ENCODE results near the gene EIF5B. TPM values are rescaled to one million over a fixed set of nuclear protein-coding genes. Genes with fewer than 3 reads are reported as not detected.
"Not testable (repeated sequence)": the region's sequence is repeated elsewhere in the genome, so short reads cannot be mapped to it uniquely, and the experiment has no call there.

EIF5B gene
- total RNA-seq, 1 donor: 27.1 TPM

DNA sequence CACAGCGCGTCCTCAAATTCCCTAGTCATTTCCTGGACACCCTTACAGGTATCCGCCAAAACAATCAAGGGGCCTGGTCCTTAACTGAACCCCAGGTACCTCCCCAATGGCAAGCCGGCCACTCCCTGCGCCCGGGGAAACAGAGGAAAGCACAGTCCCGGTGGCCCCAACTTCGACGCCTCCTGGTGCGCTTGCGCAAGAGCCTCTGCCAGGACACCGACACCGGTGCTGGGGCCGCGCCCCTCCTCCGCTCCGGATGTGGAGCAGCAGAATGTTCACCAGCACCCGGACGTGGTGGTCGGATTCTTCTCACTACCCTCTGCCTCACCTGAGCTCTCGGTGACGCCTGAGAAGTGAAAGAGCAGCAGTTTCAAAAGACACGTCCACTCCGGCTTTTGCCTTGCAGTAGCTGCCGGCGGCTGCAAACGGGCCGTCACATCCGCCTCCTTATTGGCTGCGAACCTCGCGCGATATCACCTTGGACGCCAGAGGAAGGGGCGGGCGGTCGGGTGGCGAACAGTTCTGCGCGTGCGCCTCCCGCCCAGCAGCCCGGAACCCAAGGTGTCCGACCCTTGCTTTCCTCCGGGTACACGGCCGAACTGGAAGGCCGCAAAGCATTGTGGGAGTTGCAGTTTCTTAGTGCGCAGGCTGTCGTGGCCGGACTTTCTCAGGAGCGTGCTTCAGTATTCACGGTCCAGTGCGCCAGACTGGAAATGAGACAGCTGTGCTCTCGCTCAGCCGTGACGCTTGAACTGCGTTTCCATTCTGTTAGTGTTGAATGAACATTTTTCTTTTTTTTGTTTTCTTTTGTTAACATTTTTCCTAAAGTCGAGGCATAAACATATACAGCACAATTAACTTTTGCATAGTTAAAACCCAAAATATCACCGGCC, 1.0 kb upstream of the EIF5B start, which contains the start of gene TXNDC9:
TXNDC9 (minus strand) TSS at position 423 of the 893 bp plus-strand sequence. CDS start 3,123 bp downstream, outside the sequence.
- DNase-seq (ENCODE audit: low read depth): peak; percentile 100
- no peak for TF ChIP-seq CTCF (IDR thresholded peaks at IDR 0.05; ENCODE audit: insufficient read depth, low read length)
- peak within 1 kb of the TSS; percentile 93 for H3K4me3 ChIP-seq (ENCODE audit: low read depth, low read length)

- DNase-seq (ENCODE audit: low read depth): no peak
- no peak for TF ChIP-seq CTCF (IDR thresholded peaks at IDR 0.05; ENCODE audit: insufficient read depth, low read length)
- H3K4me3 ChIP-seq (ENCODE audit: low read depth, low read length): peak overlapping the region; percentile 93
Observed at GRCh38 chr2:99336804-99337112, 431 bp upstream of the EIF5B start.

- peak; percentile 15 for DNase-seq (ENCODE audit: low read depth)
- H3K4me3 ChIP-seq (ENCODE audit: low read depth, low read length): peak overlapping the region; percentile 93
- no peak for TF ChIP-seq CTCF (IDR thresholded peaks at IDR 0.05; ENCODE audit: insufficient read depth, low read length)
Observed at GRCh38 chr2:99338029-99338585, 918 bp downstream of the EIF5B start.

DNA sequence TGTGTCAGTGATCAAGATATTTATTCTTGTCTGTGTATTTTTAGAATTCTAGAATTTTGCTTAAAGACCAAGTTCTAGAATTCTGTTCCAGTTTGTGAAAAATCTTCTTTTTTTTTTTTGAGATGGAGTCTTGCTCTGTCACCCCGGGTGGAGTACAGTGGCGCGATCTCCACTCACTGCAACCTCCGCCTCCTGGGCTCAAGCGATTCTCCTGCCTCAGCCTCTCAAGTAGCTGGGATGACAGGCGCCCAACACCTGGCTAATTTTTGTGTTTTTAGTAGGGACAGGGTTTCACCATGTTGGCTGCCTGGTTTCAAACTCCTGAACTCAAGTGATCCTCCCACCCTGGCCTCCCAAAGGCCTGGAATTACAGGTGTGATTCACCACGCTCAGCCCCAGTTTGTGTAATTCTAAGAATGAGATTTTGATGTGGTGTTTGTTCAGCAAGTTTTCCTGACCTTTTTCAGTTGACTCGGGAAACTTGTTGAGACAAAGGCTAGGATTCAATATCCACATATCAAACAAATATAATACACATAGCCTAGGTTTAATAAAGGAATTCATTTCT, 3.6 kb downstream of the EIF5B start:
- no peak overlapping the region for H3K4me3 ChIP-seq (ENCODE audit: low read depth, low read length)
- TF ChIP-seq CTCF (IDR thresholded peaks at IDR 0.05; ENCODE audit: insufficient read depth, low read length): no peak
- DNase-seq (ENCODE audit: low read depth): no peak

DNA sequence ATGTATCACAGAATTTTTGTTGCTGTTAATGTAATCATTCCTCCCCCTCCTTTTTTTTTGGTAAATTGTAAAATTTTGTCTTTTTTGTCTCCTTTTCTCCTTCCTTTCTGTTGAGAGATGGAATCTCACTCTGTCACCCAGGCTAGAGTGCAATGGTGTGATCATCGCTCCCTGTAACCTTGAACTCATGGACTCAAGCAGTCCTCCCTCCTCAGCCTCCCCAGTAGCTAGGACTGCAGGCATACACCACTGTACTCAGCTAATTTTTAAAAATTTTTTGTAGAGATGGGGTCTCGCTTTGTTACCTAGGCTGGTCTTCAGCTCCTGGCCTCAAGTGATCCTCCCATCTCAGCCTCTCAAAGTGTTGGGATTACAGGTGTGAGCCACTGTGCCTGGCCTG, 5.3 kb downstream of the EIF5B start:
- no peak overlapping the region for H3K4me3 ChIP-seq (ENCODE audit: low read depth, low read length)
- no peak for DNase-seq (ENCODE audit: low read depth)
- no peak for TF ChIP-seq CTCF (IDR thresholded peaks at IDR 0.05; ENCODE audit: insufficient read depth, low read length)

DNA sequence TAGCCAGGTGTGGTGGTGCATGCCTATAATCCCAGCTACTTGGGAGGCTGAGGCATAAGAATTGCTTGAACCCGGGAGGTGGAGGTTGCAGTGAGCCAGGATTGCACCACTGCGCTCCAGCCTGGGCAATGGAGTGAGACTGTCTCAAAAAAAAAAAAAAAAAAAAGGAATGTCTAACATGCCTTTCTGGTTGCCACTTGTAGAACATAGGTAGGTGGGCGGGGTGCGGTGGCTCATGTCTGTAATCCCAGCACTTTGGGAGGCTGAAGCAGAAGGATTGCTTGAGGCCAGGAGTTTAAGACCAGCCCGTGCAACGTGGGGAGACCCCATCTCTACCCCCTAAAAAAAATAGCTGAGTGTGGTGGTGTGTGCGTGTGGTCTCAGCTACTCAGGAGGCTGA, 8.3 kb downstream of the EIF5B start:
- H3K4me3 ChIP-seq (ENCODE audit: low read depth, low read length); DNase-seq (ENCODE audit: low read depth): not testable (repeated sequence)

DNA sequence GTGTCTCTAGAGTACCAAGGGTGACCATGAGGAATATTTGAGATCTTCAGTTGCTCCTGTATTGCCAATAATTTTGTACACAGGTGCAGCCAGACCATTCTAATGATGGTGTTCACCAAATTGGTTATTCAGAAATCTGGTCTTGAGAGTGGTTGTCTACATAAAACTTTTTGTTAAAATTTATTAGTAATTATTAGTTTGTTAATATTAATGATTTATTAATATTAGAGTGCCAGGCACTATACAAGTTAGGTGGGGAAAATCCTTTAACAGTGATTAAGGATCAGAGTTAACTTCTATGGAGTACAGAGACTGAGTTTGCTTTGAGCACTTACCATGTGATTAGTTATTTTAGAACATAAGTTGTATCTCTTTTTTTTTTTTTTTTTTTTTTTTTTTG, 9.0 kb downstream of the EIF5B start:
- H3K4me3 ChIP-seq (ENCODE audit: low read depth, low read length): no peak overlapping the region
- DNase-seq (ENCODE audit: low read depth): no peak
- no peak for TF ChIP-seq CTCF (IDR thresholded peaks at IDR 0.05; ENCODE audit: insufficient read depth, low read length)

Measured in fibroblast of the aortic adventitia (primary cell).